ENCODE results near the gene ASTN2.

ASTN2 gene

GRCh38 chr9:117234103-117234502 lies 180.8 kb downstream of the ASTN2 start:
- DNase-seq = no peak

GRCh38 chr9:117233016-117233415 lies 181.8 kb downstream of the ASTN2 start:
- no peak for DNase-seq

GRCh38 chr9:117232281-117232680 lies 182.6 kb downstream of the ASTN2 start:
- no peak for DNase-seq

- peak; percentile 1 for DNase-seq
These were observed 183.8 kb downstream of the ASTN2 start for GRCh38 chr9:117231012-117231411.

- DNase-seq = no peak
These were observed 190.2 kb downstream of the ASTN2 start for GRCh38 chr9:117224695-117225094.

GRCh38 chr9:117218951-117219350 lies 195.9 kb downstream of the ASTN2 start:
- no peak for DNase-seq

GRCh38 chr9:117214416-117214815 lies 200.4 kb downstream of the ASTN2 start:
- DNase-seq = no peak

- DNase-seq = no peak
These were observed 203.6 kb downstream of the ASTN2 start for GRCh38 chr9:117211280-117211679.

GRCh38 chr9:117205806-117206205 lies 209.1 kb downstream of the ASTN2 start:
- DNase-seq = no peak

GRCh38 chr9:117204971-117205370 lies 209.9 kb downstream of the ASTN2 start:
- DNase-seq = peak; percentile 4

GRCh38 chr9:117191504-117192261 lies 223.2 kb downstream of the ASTN2 start:
- no peak for DNase-seq

- peak; percentile 64 for DNase-seq
These were observed 225.7 kb downstream of the ASTN2 start for GRCh38 chr9:117189121-117189520.

- no peak for DNase-seq
These were observed 226.5 kb downstream of the ASTN2 start for GRCh38 chr9:117188394-117188793.

GRCh38 chr9:117187498-117187897 lies 227.4 kb downstream of the ASTN2 start:
- no peak for DNase-seq

GRCh38 chr9:117184173-117184572 lies 230.7 kb downstream of the ASTN2 start:
- no peak for DNase-seq

- DNase-seq = no peak
These were observed 232.8 kb downstream of the ASTN2 start for GRCh38 chr9:117182046-117182445.

- DNase-seq = peak; percentile 69
These were observed 233.9 kb downstream of the ASTN2 start for GRCh38 chr9:117180896-117181445.

GRCh38 chr9:117178596-117179375 lies 236.1 kb downstream of the ASTN2 start:
- DNase-seq = peak; percentile 78

GRCh38 chr9:117170567-117170966 lies 244.3 kb downstream of the ASTN2 start:
- DNase-seq = no peak

- DNase-seq = peak; percentile 3
These were observed 245.7 kb downstream of the ASTN2 start for GRCh38 chr9:117169089-117169621.

GRCh38 chr9:117164512-117164911 lies 250.3 kb downstream of the ASTN2 start:
- no peak for DNase-seq

- DNase-seq = peak; percentile 11
These were observed 254.6 kb downstream of the ASTN2 start for GRCh38 chr9:117160254-117160653.

GRCh38 chr9:117156771-117157535 lies 257.9 kb downstream of the ASTN2 start:
- DNase-seq = no peak

Measured in fibroblast of skin of scalp (primary cell).